Neural crest cell (in vitro differentiated cells): Measurements from ENCODE around the gene MROH7. TPM values are rescaled to one million over a fixed set of nuclear protein-coding genes. Genes with fewer than 3 reads are reported as not detected.

ENCODE experiments used
- DNase-seq: peaks from one replicate; pipeline ENCODE4 v3.0.0; 2021; ENCODE audit warnings: low read depth, mixed read lengths, low spot score
- H3K27ac Mint-ChIP-seq: one replicate; pipeline ENCODE4 v1.8.0; 2021; ENCODE audit warnings: mild to moderate bottlenecking, mixed read lengths; ENCODE audit not compliant: unreplicated experiment
- H3K27me3 Mint-ChIP-seq: 2 replicates; pipeline ENCODE4 v1.8.0; 2021; ENCODE audit warnings: low read depth, mild to moderate bottlenecking, mixed read lengths
- H3K36me3 Mint-ChIP-seq: 2 replicates; pipeline ENCODE4 v1.8.0; 2021; ENCODE audit warnings: low read depth, mild to moderate bottlenecking, mixed read lengths
- H3K4me1 Mint-ChIP-seq: 2 replicates; pipeline ENCODE4 v1.8.0; 2021; ENCODE audit warnings: mixed read lengths
- H3K4me3 Mint-ChIP-seq: one replicate; pipeline ENCODE4 v1.8.0; 2021; ENCODE audit warnings: mild to moderate bottlenecking, mixed read lengths
- H3K9me3 Mint-ChIP-seq: 2 replicates; pipeline ENCODE4 v1.8.0; 2021; ENCODE audit warnings: mixed read lengths
- CTCF ChIP-seq: fragments of 200-600 bp; sonication (generic); conservative IDR thresholded peaks from 2 replicates; pipeline ENCODE4 v1.5.0; 2021; ENCODE audit warnings: antibody characterized with exemption, mild to moderate bottlenecking
- total RNA-seq: library from RNA; stranded (reverse); gene quantifications from 2 replicates; pipeline ENCODE4 v1.2.1, GENCODE V29; 2021

MROH7 gene
- total RNA-seq, 1 donor from 2014 or later, result not detected

- no peak for TF ChIP-seq CTCF
- Mint-ChIP-seq H3K4me1 (peaks cover 20% of the 10 kb centered on the region), H3K27ac (peak within 1 kb of the TSS; percentile 83), H3K4me3 (peak within 1 kb of the TSS; percentile 90), H3K27me3 (peaks cover 28% of the 10 kb centered on the region), H3K36me3 (peaks cover 2% of the 10 kb centered on the region), H3K9me3 (no peaks in the 10 kb centered on the region)
- DNase-seq, result peak; percentile 72
These were observed 74.1 kb downstream of the MROH7 start, which contains the start of gene TTC4 for GRCh38 chr1:54715493-54716298. Gene TTC4 (plus strand): TSS chr1:54715861. CDS start chr1:54715909, 48 bp downstream.

GRCh38 chr1:54716299-54717047 is 74.9 kb downstream of the MROH7 start:
- H3K4me3 Mint-ChIP-seq, result peak overlapping the region; percentile 90
- no peak for DNase-seq
- no peaks in the 10 kb centered on the region for H3K9me3 Mint-ChIP-seq
- peaks cover 6% of the 10 kb centered on the region for H3K36me3 Mint-ChIP-seq
- H3K27ac Mint-ChIP-seq, result peak overlapping the region; percentile 43
- peaks cover 20% of the 10 kb centered on the region for H3K27me3 Mint-ChIP-seq
- H3K4me1 Mint-ChIP-seq, result peaks cover 20% of the 10 kb centered on the region
- no peak for TF ChIP-seq CTCF

- Mint-ChIP-seq H3K4me1 (peaks cover 7% of the 10 kb centered on the region), H3K4me3 (no peak overlapping the region), H3K27me3 (no peaks in the 10 kb centered on the region), H3K36me3 (peaks cover 53% of the 10 kb centered on the region), H3K9me3 (peaks cover 15% of the 10 kb centered on the region), H3K27ac (no peak overlapping the region)
- TF ChIP-seq CTCF, result no peak
- DNase-seq, result no peak
These were observed 80.1 kb downstream of the MROH7 start for GRCh38 chr1:54721719-54722118.

- no peaks in the 10 kb centered on the region for H3K4me1 Mint-ChIP-seq
- TF ChIP-seq CTCF, result no peak
- H3K4me3 Mint-ChIP-seq, result no peak overlapping the region
- peaks cover 61% of the 10 kb centered on the region for H3K36me3 Mint-ChIP-seq
- no peak for DNase-seq
- peaks cover 15% of the 10 kb centered on the region for H3K9me3 Mint-ChIP-seq
- no peak overlapping the region for H3K27ac Mint-ChIP-seq
- no peaks in the 10 kb centered on the region for H3K27me3 Mint-ChIP-seq
These were observed 82.4 kb downstream of the MROH7 start for GRCh38 chr1:54723985-54724384.

- peaks cover 15% of the 10 kb centered on the region for H3K9me3 Mint-ChIP-seq
- no peak for TF ChIP-seq CTCF
- no peak for DNase-seq
- H3K27ac Mint-ChIP-seq, result no peak overlapping the region
- no peaks in the 10 kb centered on the region for H3K27me3 Mint-ChIP-seq
- no peak overlapping the region for H3K4me3 Mint-ChIP-seq
- no peaks in the 10 kb centered on the region for H3K4me1 Mint-ChIP-seq
- H3K36me3 Mint-ChIP-seq, result peaks cover 63% of the 10 kb centered on the region
These were observed 83.2 kb downstream of the MROH7 start for GRCh38 chr1:54724771-54725170.
